ENCODE data around the gene CCDC200.
"Not testable (repeated sequence)": the region's sequence is repeated elsewhere in the genome, so short reads cannot be mapped to it uniquely, and the experiment has no call there.

The CCDC200 gene

GRCh38 chr17:43228020-43228782 is at the start of gene CCDC200:
Gene CCDC200 (minus strand): TSS chr17:43228623. CDS start chr17:43228554, 69 bp downstream.
- not testable (repeated sequence) for H3K4me3 ChIP-seq (replicated peaks in 1 of 2; ENCODE audit: low read depth in 2 of 2, low read length in 2 of 2); DNase-seq (ENCODE audit: low read depth in 2 of 2)

- DNase-seq (ENCODE audit: low read depth in 2 of 2); H3K4me3 ChIP-seq (replicated peaks in 1 of 2; ENCODE audit: low read depth in 2 of 2, low read length in 2 of 2): not testable (repeated sequence)
Measured at GRCh38 chr17:43272914-43273313, 44.5 kb upstream of the CCDC200 start.

GRCh38 chr17:43272483-43272882 is 44.1 kb upstream of the CCDC200 start:
- DNase-seq (ENCODE audit: low read depth in 2 of 2); H3K4me3 ChIP-seq (replicated peaks in 1 of 2; ENCODE audit: low read depth in 2 of 2, low read length in 2 of 2): not testable (repeated sequence)

GRCh38 chr17:43270552-43271504 is 42.4 kb upstream of the CCDC200 start:
- not testable (repeated sequence) for H3K4me3 ChIP-seq (replicated peaks in 1 of 2; ENCODE audit: low read depth in 2 of 2, low read length in 2 of 2); DNase-seq (ENCODE audit: low read depth in 2 of 2)

- not testable (repeated sequence) for H3K4me3 ChIP-seq (replicated peaks in 1 of 2; ENCODE audit: low read depth in 2 of 2, low read length in 2 of 2); DNase-seq (ENCODE audit: low read depth in 2 of 2)
Measured at GRCh38 chr17:43246456-43246855, 18.0 kb upstream of the CCDC200 start.

- not testable (repeated sequence) for H3K4me3 ChIP-seq (replicated peaks in 1 of 2; ENCODE audit: low read depth in 2 of 2, low read length in 2 of 2); DNase-seq (ENCODE audit: low read depth in 2 of 2)
Measured at GRCh38 chr17:43240596-43241352, 12.4 kb upstream of the CCDC200 start.

GRCh38 chr17:43239597-43239996 is 11.2 kb upstream of the CCDC200 start:
- not testable (repeated sequence) for H3K4me3 ChIP-seq (replicated peaks in 1 of 2; ENCODE audit: low read depth in 2 of 2, low read length in 2 of 2); DNase-seq (ENCODE audit: low read depth in 2 of 2)

- not testable (repeated sequence) for H3K4me3 ChIP-seq (replicated peaks in 1 of 2; ENCODE audit: low read depth in 2 of 2, low read length in 2 of 2); DNase-seq (ENCODE audit: low read depth in 2 of 2)
Measured at GRCh38 chr17:43233877-43234276, 5.5 kb upstream of the CCDC200 start, which contains the start of gene RNU2-1. Gene RNU2-1 (minus strand): TSS chr17:43233977.

GRCh38 chr17:43233263-43233662 is 4.8 kb upstream of the CCDC200 start:
- not testable (repeated sequence) for H3K4me3 ChIP-seq (replicated peaks in 1 of 2; ENCODE audit: low read depth in 2 of 2, low read length in 2 of 2); DNase-seq (ENCODE audit: low read depth in 2 of 2)

- DNase-seq (ENCODE audit: low read depth in 2 of 2), result not testable (repeated sequence)
- H3K4me3 ChIP-seq (replicated peaks in 1 of 2; ENCODE audit: low read depth in 2 of 2, low read length in 2 of 2), result peak overlapping the region in 1 of 2 donors; percentile 33
Measured at GRCh38 chr17:43232021-43232699, 3.7 kb upstream of the CCDC200 start.

GRCh38 chr17:43231205-43232020 is 3.0 kb upstream of the CCDC200 start:
- peak overlapping the region in 1 of 2 donors; percentile 33 for H3K4me3 ChIP-seq (replicated peaks in 1 of 2; ENCODE audit: low read depth in 2 of 2, low read length in 2 of 2)
- not testable (repeated sequence) for DNase-seq (ENCODE audit: low read depth in 2 of 2)

- TF ChIP-seq CTCF (IDR thresholded peaks at IDR 0.05; ENCODE audit: low read depth, low read length), result no peak
- DNase-seq (ENCODE audit: low read depth in 2 of 2), result no peak
- H3K4me3 ChIP-seq (replicated peaks in 1 of 2; ENCODE audit: low read depth in 2 of 2, low read length in 2 of 2), result no peak overlapping the region
Measured at GRCh38 chr17:43226393-43226792, 2.0 kb downstream of the CCDC200 start.

Measured in cardiac fibroblast (primary cell).